H9 (cell line): Measurements from ENCODE around the gene PLA2G15. TPM values are rescaled to one million over a fixed set of nuclear protein-coding genes. Genes with fewer than 3 reads are reported as not detected.

ENCODE experiments used
- DNase-seq: peaks from one replicate; pipeline ENCODE4 v3.0.0-alpha.2; 2017
- H2AFZ ChIP-seq: one replicate; pipeline ENCODE4 v1.6.1; 2013; ENCODE audit warnings: mild to moderate bottlenecking, low read length, control low read depth, moderate library complexity
- H2AK5ac ChIP-seq: 2 replicates; pipeline ENCODE4 v1.6.1; 2013; ENCODE audit warnings: low read length, control low read depth, mixed read lengths; ENCODE audit not compliant: insufficient read length
- H2BK120ac ChIP-seq: one replicate; pipeline ENCODE4 v1.6.1; 2013; ENCODE audit warnings: low read depth, mild to moderate bottlenecking, low read length, control low read depth, inconsistent platforms; ENCODE audit not compliant: poor library complexity, severe bottlenecking
- H2BK12ac ChIP-seq: 2 replicates; pipeline ENCODE4 v1.6.1; 2013; ENCODE audit warnings: low read length, control low read depth, mixed read lengths, low read depth; ENCODE audit not compliant: insufficient read length
- H2BK15ac ChIP-seq: 2 replicates; pipeline ENCODE4 v1.6.1; 2013; ENCODE audit warnings: low read depth, low read length, control low read depth
- H2BK20ac ChIP-seq: one replicate; pipeline ENCODE4 v1.6.1; 2013; ENCODE audit warnings: low read depth, mild to moderate bottlenecking, low read length, control low read depth, inconsistent platforms; ENCODE audit not compliant: poor library complexity, severe bottlenecking
- H2BK5ac ChIP-seq: 2 replicates; pipeline ENCODE4 v1.6.1; 2013; ENCODE audit warnings: low read length, control low read depth, mixed read lengths; ENCODE audit not compliant: insufficient read length
- H3K14ac ChIP-seq: 2 replicates; pipeline ENCODE4 v1.6.1; 2013; ENCODE audit warnings: low read length, control low read depth; ENCODE audit not compliant: insufficient read depth
- H3K18ac ChIP-seq: 2 replicates; pipeline ENCODE4 v1.6.1; 2013; ENCODE audit warnings: low read depth, mild to moderate bottlenecking, mixed read lengths, low read length, control low read depth; ENCODE audit not compliant: insufficient read length
- H3K23ac ChIP-seq: 2 replicates; pipeline ENCODE4 v1.6.1; 2013; ENCODE audit warnings: low read length, control low read depth, mixed read lengths, low read depth; ENCODE audit not compliant: insufficient read length
- H3K23me2 ChIP-seq: 2 replicates; pipeline ENCODE4 v1.6.1; 2013; ENCODE audit warnings: low read depth, mild to moderate bottlenecking, mixed read lengths, low read length, control low read depth; ENCODE audit not compliant: insufficient read length, poor library complexity, severe bottlenecking
- H3K27ac ChIP-seq: 2 replicates; pipeline ENCODE4 v1.5.1; 2013; ENCODE audit warnings: low read length, control low read depth, mixed read lengths, low read depth; ENCODE audit not compliant: insufficient read length
- H3K27me3 ChIP-seq: 2 replicates; pipeline ENCODE4 v1.6.1; 2013; ENCODE audit warnings: low read length, control low read depth, inconsistent platforms; ENCODE audit not compliant: insufficient read depth
- H3K4ac ChIP-seq: 2 replicates; pipeline ENCODE4 v1.6.1; 2013; ENCODE audit warnings: low read depth, mild to moderate bottlenecking, control low read depth, inconsistent platforms, low read length, moderate library complexity
- H3K4me1 ChIP-seq: 2 replicates; pipeline ENCODE4 v1.6.1; 2013; ENCODE audit warnings: low read length, control low read depth, inconsistent platforms; ENCODE audit not compliant: insufficient read depth
- H3K4me2 ChIP-seq: 2 replicates; pipeline ENCODE4 v1.6.1; 2013; ENCODE audit warnings: low read length, control low read depth, mixed read lengths; ENCODE audit not compliant: insufficient read length, insufficient read depth
- H3K56ac ChIP-seq: 2 replicates; pipeline ENCODE4 v1.6.1; 2013; ENCODE audit warnings: low read depth, mild to moderate bottlenecking, mixed read lengths, low read length, control low read depth; ENCODE audit not compliant: insufficient read length
- H3K79me1 ChIP-seq: 2 replicates; pipeline ENCODE4 v1.6.1; 2013; ENCODE audit warnings: low read depth, mild to moderate bottlenecking, moderate library complexity, low read length, control low read depth, inconsistent platforms; ENCODE audit not compliant: insufficient read depth, poor library complexity, severe bottlenecking
- H3K79me2 ChIP-seq: 2 replicates; pipeline ENCODE4 v1.6.1; 2013; ENCODE audit warnings: low read length, control low read depth, inconsistent platforms; ENCODE audit not compliant: insufficient read depth
- H3K9ac ChIP-seq: 2 replicates; pipeline ENCODE4 v1.6.1; 2013; ENCODE audit warnings: low read length, control low read depth, mixed read lengths; ENCODE audit not compliant: insufficient read length; ENCODE audit errors: extremely low read depth
- H3K9me3 ChIP-seq: one replicate; pipeline ENCODE4 v1.6.1; 2013; ENCODE audit warnings: low read depth, low read length, inconsistent platforms; ENCODE audit not compliant: control insufficient read depth
- H3T11ph ChIP-seq: one replicate; pipeline ENCODE4 v1.6.1; 2013; ENCODE audit warnings: mild to moderate bottlenecking, low read length, control low read depth, inconsistent platforms
- H4K20me1 ChIP-seq: one replicate; pipeline ENCODE4 v1.6.1; 2013; ENCODE audit not compliant: control insufficient read depth, insufficient read length, insufficient read depth
- H4K5ac ChIP-seq: 2 replicates; pipeline ENCODE4 v1.6.1; 2013; ENCODE audit warnings: low read depth, mild to moderate bottlenecking, mixed read lengths, low read length, control low read depth; ENCODE audit not compliant: insufficient read length
- H4K8ac ChIP-seq: replicated peaks from 2 replicates; pipeline ENCODE4 v1.6.1; 2013; ENCODE audit warnings: low read length, control low read depth, mixed read lengths, low read depth; ENCODE audit not compliant: insufficient read length
- H4K91ac ChIP-seq: 2 replicates; pipeline ENCODE4 v1.6.1; 2013; ENCODE audit warnings: low read depth, mild to moderate bottlenecking, moderate library complexity, mixed read lengths, low read length, control low read depth; ENCODE audit not compliant: insufficient read length
- H3K27ac Mint-ChIP-seq, 3 experiments: 2 replicates in 2 of 3; 3 replicates in 1 of 3; pipeline ENCODE4 v1.8.0; 2020 to 2021; ENCODE audit warnings: mixed read lengths in 3 of 3, mild to moderate bottlenecking in 1 of 3, moderate library complexity in 1 of 3
- H3K27me3 Mint-ChIP-seq: 2 replicates; pipeline ENCODE4 v1.8.0; 2021; ENCODE audit warnings: low read depth, mild to moderate bottlenecking, moderate library complexity, mixed read lengths
- H3K36me3 Mint-ChIP-seq, 3 experiments: 2 replicates in 2 of 3; 3 replicates in 1 of 3; pipeline ENCODE4 v1.8.0; 2020 to 2021; ENCODE audit warnings: low read depth in 3 of 3, mixed read lengths in 3 of 3; ENCODE audit not compliant: insufficient read depth in 1 of 3
- H3K4me1 Mint-ChIP-seq, 2 experiments: 2 replicates each; pipeline ENCODE4 v1.8.0; 2020; ENCODE audit warnings: mixed read lengths in 2 of 2
- H3K4me3 Mint-ChIP-seq, 2 experiments: 2 replicates in 1 of 2; 3 replicates in 1 of 2; pipeline ENCODE4 v1.8.0; 2020 to 2021; ENCODE audit warnings: mild to moderate bottlenecking in 2 of 2, mixed read lengths in 2 of 2, moderate library complexity in 1 of 2
- H3K9me3 Mint-ChIP-seq, 2 experiments: 2 replicates in 1 of 2; 3 replicates in 1 of 2; pipeline ENCODE4 v1.8.0; 2020; ENCODE audit warnings: mild to moderate bottlenecking in 2 of 2, mixed read lengths in 2 of 2, moderate library complexity in 1 of 2
- WGBS: extraction: QIAGEN DNeasy Blood & Tissue Kit; methylation state at CpG from one replicate; pipeline ENCODE4 v1.1.7; 2013; ENCODE audit warnings: missing lambda C conversion rate, low lambda C conversion rate, mixed read lengths; ENCODE audit not compliant: insufficient read length; ENCODE audit errors: extremely low coverage; 5-methylcytosine and 5-hydroxymethylcytosine counted together
- total RNA-seq: library from RNA; stranded (reverse); gene quantifications from 2 replicates; pipeline ENCODE4 v1.2.1, GENCODE V29; 2021
- TF ChIP-seq, protein P1 (sequence below): fragments of 200-600 bp; sonication (generic); conservative IDR thresholded peaks from 3 replicates; pipeline ENCODE4 v1.8.0; 2021; ENCODE audit warnings: antibody characterized with exemption, mild to moderate bottlenecking

The PLA2G15 gene
- total RNA-seq, 1 experiment from 2014 or later, result 11.0 TPM

DNA sequence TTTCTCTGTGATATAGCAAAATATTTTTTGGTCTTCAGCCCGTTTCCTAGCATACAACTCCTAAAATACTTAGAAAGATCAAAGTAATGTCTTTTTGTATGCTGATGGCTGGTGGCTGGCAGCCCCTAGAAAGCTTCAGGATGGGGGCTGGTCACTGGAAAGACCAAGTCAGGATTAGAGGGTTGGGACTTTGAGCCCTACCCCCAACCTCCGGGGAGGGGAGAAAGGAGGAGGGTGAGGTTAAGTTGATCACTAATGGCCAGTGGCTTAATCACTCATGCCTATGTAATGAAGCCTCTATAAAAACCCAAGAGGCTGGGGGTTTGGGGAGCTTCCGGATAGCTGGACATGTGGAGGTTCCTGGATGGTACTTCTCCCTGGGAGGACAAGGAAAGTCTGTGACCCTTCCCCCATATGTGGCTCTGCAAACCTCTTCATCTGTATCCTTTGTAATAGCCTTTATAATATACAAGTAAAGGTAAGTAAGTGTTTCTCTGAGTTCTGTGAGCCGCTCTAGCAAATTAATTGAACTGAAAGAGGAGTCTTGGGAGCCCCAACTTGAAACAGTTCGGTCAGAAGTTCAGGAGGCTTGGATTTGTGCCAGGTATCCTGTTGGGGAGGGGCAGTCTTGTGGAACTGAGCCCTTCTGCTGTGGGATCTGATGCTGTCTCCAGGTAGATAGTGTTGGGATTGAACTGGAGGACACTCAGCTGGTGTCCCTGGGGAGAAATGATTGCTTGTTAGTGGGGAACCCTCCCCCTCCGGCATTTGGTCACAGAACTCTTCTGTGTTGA lies 22.6 kb downstream of the PLA2G15 start:
- no peak overlapping the region for H4K8ac ChIP-seq
- H2BK12ac ChIP-seq, result no peak overlapping the region
- Mint-ChIP-seq H3K4me1 (peaks cover 26 to 31% of the 10 kb centered on the region in 2 experiments), H3K27ac (peak overlapping the region; percentile 22 to 62 (median 61); a peak in 3 of 7 replicates), H3K27me3 (peaks cover 12% of the 10 kb centered on the region), H3K9me3 (no peaks in the 10 kb centered on the region), H3K4me3 (peak overlapping the region in 1 of 2 experiments; percentile 75; a peak in 3 of 5 replicates), H3K36me3 (peaks cover 0 to 6% (median 2%) of the 10 kb centered on the region in 3 experiments; a peak in 4 of 7 replicates)
- peak; percentile 71 for DNase-seq
- no peak overlapping the region for H3K14ac ChIP-seq
- no peak overlapping the region for H2BK120ac ChIP-seq
- no peak overlapping the region for H3K18ac ChIP-seq
- H3K79me1 ChIP-seq, result peaks cover 3% of the 10 kb centered on the region
- no peak overlapping the region for H4K5ac ChIP-seq
- H3K56ac ChIP-seq, result no peak overlapping the region
- no peak overlapping the region for H2AFZ ChIP-seq
- H3K9me3 ChIP-seq, result no peaks in the 10 kb centered on the region
- no peak overlapping the region for H3T11ph ChIP-seq
- no peak overlapping the region for H3K27ac ChIP-seq
- peaks cover 6% of the 10 kb centered on the region; the same call in 1 of the 2 replicates for H3K4me1 ChIP-seq
- H3K4me2 ChIP-seq, result no peak overlapping the region
- H2AK5ac ChIP-seq, result no peak overlapping the region
- H4K91ac ChIP-seq, result no peak overlapping the region
- H3K9ac ChIP-seq, result no peak overlapping the region
- no CpG with 5 or more reads among the region's 6 CpGs for WGBS
- H3K23ac ChIP-seq, result no peak overlapping the region
- no peak overlapping the region for H2BK5ac ChIP-seq
- peaks cover 1% of the 10 kb centered on the region; the same call in 1 of the 2 replicates for H3K79me2 ChIP-seq
- no peak overlapping the region for H2BK20ac ChIP-seq
- no peaks in the 10 kb centered on the region for H4K20me1 ChIP-seq
- H3K23me2 ChIP-seq, result peaks cover 8% of the 10 kb centered on the region
- no peaks in the 10 kb centered on the region for H3K27me3 ChIP-seq
- no peak overlapping the region for H3K4ac ChIP-seq
- H2BK15ac ChIP-seq, result no peak overlapping the region
- TF ChIP-seq, protein P1, sequence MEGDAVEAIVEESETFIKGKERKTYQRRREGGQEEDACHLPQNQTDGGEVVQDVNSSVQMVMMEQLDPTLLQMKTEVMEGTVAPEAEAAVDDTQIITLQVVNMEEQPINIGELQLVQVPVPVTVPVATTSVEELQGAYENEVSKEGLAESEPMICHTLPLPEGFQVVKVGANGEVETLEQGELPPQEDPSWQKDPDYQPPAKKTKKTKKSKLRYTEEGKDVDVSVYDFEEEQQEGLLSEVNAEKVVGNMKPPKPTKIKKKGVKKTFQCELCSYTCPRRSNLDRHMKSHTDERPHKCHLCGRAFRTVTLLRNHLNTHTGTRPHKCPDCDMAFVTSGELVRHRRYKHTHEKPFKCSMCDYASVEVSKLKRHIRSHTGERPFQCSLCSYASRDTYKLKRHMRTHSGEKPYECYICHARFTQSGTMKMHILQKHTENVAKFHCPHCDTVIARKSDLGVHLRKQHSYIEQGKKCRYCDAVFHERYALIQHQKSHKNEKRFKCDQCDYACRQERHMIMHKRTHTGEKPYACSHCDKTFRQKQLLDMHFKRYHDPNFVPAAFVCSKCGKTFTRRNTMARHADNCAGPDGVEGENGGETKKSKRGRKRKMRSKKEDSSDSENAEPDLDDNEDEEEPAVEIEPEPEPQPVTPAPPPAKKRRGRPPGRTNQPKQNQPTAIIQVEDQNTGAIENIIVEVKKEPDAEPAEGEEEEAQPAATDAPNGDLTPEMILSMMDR, result no peak
